H9 (cell line): ENCODE measurements around the gene FADD. TPM values are rescaled to one million over a fixed set of nuclear protein-coding genes. Genes with fewer than 3 reads are reported as not detected.

Experiments
- DNase-seq: peaks from one replicate; pipeline ENCODE4 v3.0.0-alpha.2; 2017
- H2AFZ ChIP-seq: one replicate; pipeline ENCODE4 v1.6.1; 2013; ENCODE audit warnings: mild to moderate bottlenecking, low read length, control low read depth, moderate library complexity
- H2AK5ac ChIP-seq: 2 replicates; pipeline ENCODE4 v1.6.1; 2013; ENCODE audit warnings: low read length, control low read depth, mixed read lengths; ENCODE audit not compliant: insufficient read length
- H2BK120ac ChIP-seq: one replicate; pipeline ENCODE4 v1.6.1; 2013; ENCODE audit warnings: low read depth, mild to moderate bottlenecking, low read length, control low read depth, inconsistent platforms; ENCODE audit not compliant: poor library complexity, severe bottlenecking
- H2BK12ac ChIP-seq: 2 replicates; pipeline ENCODE4 v1.6.1; 2013; ENCODE audit warnings: low read length, control low read depth, mixed read lengths, low read depth; ENCODE audit not compliant: insufficient read length
- H2BK15ac ChIP-seq: 2 replicates; pipeline ENCODE4 v1.6.1; 2013; ENCODE audit warnings: low read depth, low read length, control low read depth
- H2BK20ac ChIP-seq: one replicate; pipeline ENCODE4 v1.6.1; 2013; ENCODE audit warnings: low read depth, mild to moderate bottlenecking, low read length, control low read depth, inconsistent platforms; ENCODE audit not compliant: poor library complexity, severe bottlenecking
- H2BK5ac ChIP-seq: 2 replicates; pipeline ENCODE4 v1.6.1; 2013; ENCODE audit warnings: low read length, control low read depth, mixed read lengths; ENCODE audit not compliant: insufficient read length
- H3K14ac ChIP-seq: 2 replicates; pipeline ENCODE4 v1.6.1; 2013; ENCODE audit warnings: low read length, control low read depth; ENCODE audit not compliant: insufficient read depth
- H3K18ac ChIP-seq: 2 replicates; pipeline ENCODE4 v1.6.1; 2013; ENCODE audit warnings: low read depth, mild to moderate bottlenecking, mixed read lengths, low read length, control low read depth; ENCODE audit not compliant: insufficient read length
- H3K23ac ChIP-seq: 2 replicates; pipeline ENCODE4 v1.6.1; 2013; ENCODE audit warnings: low read length, control low read depth, mixed read lengths, low read depth; ENCODE audit not compliant: insufficient read length
- H3K23me2 ChIP-seq: 2 replicates; pipeline ENCODE4 v1.6.1; 2013; ENCODE audit warnings: low read depth, mild to moderate bottlenecking, mixed read lengths, low read length, control low read depth; ENCODE audit not compliant: insufficient read length, poor library complexity, severe bottlenecking
- H3K27ac ChIP-seq: 2 replicates; pipeline ENCODE4 v1.5.1; 2013; ENCODE audit warnings: low read length, control low read depth, mixed read lengths, low read depth; ENCODE audit not compliant: insufficient read length
- H3K27me3 ChIP-seq: 2 replicates; pipeline ENCODE4 v1.6.1; 2013; ENCODE audit warnings: low read length, control low read depth, inconsistent platforms; ENCODE audit not compliant: insufficient read depth
- H3K4ac ChIP-seq: 2 replicates; pipeline ENCODE4 v1.6.1; 2013; ENCODE audit warnings: low read depth, mild to moderate bottlenecking, control low read depth, inconsistent platforms, low read length, moderate library complexity
- H3K4me1 ChIP-seq: 2 replicates; pipeline ENCODE4 v1.6.1; 2013; ENCODE audit warnings: low read length, control low read depth, inconsistent platforms; ENCODE audit not compliant: insufficient read depth
- H3K4me2 ChIP-seq: 2 replicates; pipeline ENCODE4 v1.6.1; 2013; ENCODE audit warnings: low read length, control low read depth, mixed read lengths; ENCODE audit not compliant: insufficient read length, insufficient read depth
- H3K56ac ChIP-seq: 2 replicates; pipeline ENCODE4 v1.6.1; 2013; ENCODE audit warnings: low read depth, mild to moderate bottlenecking, mixed read lengths, low read length, control low read depth; ENCODE audit not compliant: insufficient read length
- H3K79me1 ChIP-seq: 2 replicates; pipeline ENCODE4 v1.6.1; 2013; ENCODE audit warnings: low read depth, mild to moderate bottlenecking, moderate library complexity, low read length, control low read depth, inconsistent platforms; ENCODE audit not compliant: insufficient read depth, poor library complexity, severe bottlenecking
- H3K79me2 ChIP-seq: 2 replicates; pipeline ENCODE4 v1.6.1; 2013; ENCODE audit warnings: low read length, control low read depth, inconsistent platforms; ENCODE audit not compliant: insufficient read depth
- H3K9ac ChIP-seq: 2 replicates; pipeline ENCODE4 v1.6.1; 2013; ENCODE audit warnings: low read length, control low read depth, mixed read lengths; ENCODE audit not compliant: insufficient read length; ENCODE audit errors: extremely low read depth
- H3K9me3 ChIP-seq: one replicate; pipeline ENCODE4 v1.6.1; 2013; ENCODE audit warnings: low read depth, low read length, inconsistent platforms; ENCODE audit not compliant: control insufficient read depth
- H3T11ph ChIP-seq: one replicate; pipeline ENCODE4 v1.6.1; 2013; ENCODE audit warnings: mild to moderate bottlenecking, low read length, control low read depth, inconsistent platforms
- H4K20me1 ChIP-seq: one replicate; pipeline ENCODE4 v1.6.1; 2013; ENCODE audit not compliant: control insufficient read depth, insufficient read length, insufficient read depth
- H4K5ac ChIP-seq: 2 replicates; pipeline ENCODE4 v1.6.1; 2013; ENCODE audit warnings: low read depth, mild to moderate bottlenecking, mixed read lengths, low read length, control low read depth; ENCODE audit not compliant: insufficient read length
- H4K8ac ChIP-seq: replicated peaks from 2 replicates; pipeline ENCODE4 v1.6.1; 2013; ENCODE audit warnings: low read length, control low read depth, mixed read lengths, low read depth; ENCODE audit not compliant: insufficient read length
- H4K91ac ChIP-seq: 2 replicates; pipeline ENCODE4 v1.6.1; 2013; ENCODE audit warnings: low read depth, mild to moderate bottlenecking, moderate library complexity, mixed read lengths, low read length, control low read depth; ENCODE audit not compliant: insufficient read length
- H3K27ac Mint-ChIP-seq, 3 experiments: 2 replicates in 2 of 3; 3 replicates in 1 of 3; pipeline ENCODE4 v1.8.0; 2020 to 2021; ENCODE audit warnings: mixed read lengths in 3 of 3, mild to moderate bottlenecking in 1 of 3, moderate library complexity in 1 of 3
- H3K27me3 Mint-ChIP-seq: 2 replicates; pipeline ENCODE4 v1.8.0; 2021; ENCODE audit warnings: low read depth, mild to moderate bottlenecking, moderate library complexity, mixed read lengths
- H3K36me3 Mint-ChIP-seq, 3 experiments: 2 replicates in 2 of 3; 3 replicates in 1 of 3; pipeline ENCODE4 v1.8.0; 2020 to 2021; ENCODE audit warnings: low read depth in 3 of 3, mixed read lengths in 3 of 3; ENCODE audit not compliant: insufficient read depth in 1 of 3
- H3K4me1 Mint-ChIP-seq, 2 experiments: 2 replicates each; pipeline ENCODE4 v1.8.0; 2020; ENCODE audit warnings: mixed read lengths in 2 of 2
- H3K4me3 Mint-ChIP-seq, 2 experiments: 2 replicates in 1 of 2; 3 replicates in 1 of 2; pipeline ENCODE4 v1.8.0; 2020 to 2021; ENCODE audit warnings: mild to moderate bottlenecking in 2 of 2, mixed read lengths in 2 of 2, moderate library complexity in 1 of 2
- H3K9me3 Mint-ChIP-seq, 2 experiments: 2 replicates in 1 of 2; 3 replicates in 1 of 2; pipeline ENCODE4 v1.8.0; 2020; ENCODE audit warnings: mild to moderate bottlenecking in 2 of 2, mixed read lengths in 2 of 2, moderate library complexity in 1 of 2
- CTCF ChIP-seq: fragments of 200-600 bp; sonication (generic); conservative IDR thresholded peaks from 3 replicates; pipeline ENCODE4 v1.8.0; 2021; ENCODE audit warnings: antibody characterized with exemption, mild to moderate bottlenecking
- WGBS: extraction: QIAGEN DNeasy Blood & Tissue Kit; methylation state at CpG from one replicate; pipeline ENCODE4 v1.1.7; 2013; ENCODE audit warnings: missing lambda C conversion rate, low lambda C conversion rate, mixed read lengths; ENCODE audit not compliant: insufficient read length; ENCODE audit errors: extremely low coverage; 5-methylcytosine and 5-hydroxymethylcytosine counted together
- total RNA-seq: library from RNA; stranded (reverse); gene quantifications from 2 replicates; pipeline ENCODE4 v1.2.1, GENCODE V29; 2021

The FADD gene
- total RNA-seq, 1 experiment from 2014 or later = 51.1 TPM

DNA sequence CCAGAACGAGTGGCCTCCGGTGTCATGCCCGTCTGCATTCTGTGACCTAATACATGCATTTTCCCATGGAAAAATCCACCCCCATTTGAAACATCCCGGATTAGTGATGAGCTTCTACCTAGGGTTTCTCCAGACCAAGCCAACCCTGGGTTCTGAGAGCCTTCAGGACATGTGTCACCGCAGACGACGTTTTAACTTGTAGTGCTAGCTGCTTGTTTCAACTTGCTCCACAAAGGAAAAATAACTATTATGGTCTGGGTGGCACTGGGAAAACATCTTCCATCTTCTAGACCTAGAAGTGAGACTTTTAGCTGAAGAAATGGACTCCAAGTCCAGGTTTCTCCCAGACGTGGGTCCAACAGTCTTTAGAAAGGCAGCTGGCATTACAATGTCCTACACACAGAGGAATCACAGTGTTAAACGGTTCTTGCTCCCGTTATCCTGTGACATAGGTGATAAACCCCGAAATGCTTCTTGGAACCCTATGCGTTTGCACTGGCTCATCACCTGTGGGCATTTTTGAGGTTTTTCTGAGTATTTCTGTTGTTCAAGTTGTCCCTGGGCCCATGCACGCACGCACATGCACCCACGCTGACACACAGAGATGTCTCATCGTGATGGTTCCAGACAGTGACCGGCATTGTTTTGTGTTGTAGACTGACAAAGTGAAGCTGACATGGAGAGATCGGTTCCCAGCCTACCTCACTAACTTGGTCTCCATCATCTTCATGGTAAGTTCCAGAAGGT is 46.6 kb upstream of the FADD start:
- Histone ChIP-seq H3T11ph (no peak overlapping the region), H4K8ac (no peak overlapping the region), H2AFZ (no peak overlapping the region), H2BK20ac (no peak overlapping the region), H4K20me1 (no peaks in the 10 kb centered on the region), H3K4me1 (no peaks in the 10 kb centered on the region), H3K56ac (no peak overlapping the region), H3K27ac (no peak overlapping the region), H4K91ac (no peak overlapping the region), H3K4ac (no peak overlapping the region), H3K23ac (peak overlapping the region; percentile 55), H3K27me3 (no peaks in the 10 kb centered on the region), H3K18ac (no peak overlapping the region), H3K23me2 (no peaks in the 10 kb centered on the region), H2BK5ac (no peak overlapping the region), H3K9me3 (no peaks in the 10 kb centered on the region), H3K4me2 (no peak overlapping the region), H3K79me1 (no peaks in the 10 kb centered on the region), H3K79me2 (no peaks in the 10 kb centered on the region), H2BK12ac (no peak overlapping the region), H2BK120ac (no peak overlapping the region), H4K5ac (no peak overlapping the region), H3K14ac (no peak overlapping the region), H3K9ac (no peak overlapping the region), H2AK5ac (no peak overlapping the region), H2BK15ac (no peak overlapping the region)
- Mint-ChIP-seq H3K4me3 (no peak overlapping the region), H3K27ac (no peak overlapping the region), H3K36me3 (no peaks in the 10 kb centered on the region), H3K9me3 (no peaks in the 10 kb centered on the region), H3K27me3 (peaks cover 8% of the 10 kb centered on the region), H3K4me1 (peaks cover 0 to 16% of the 10 kb centered on the region in 2 experiments; a peak in 3 of 4 replicates)
- WGBS = no CpG with 5 or more reads among the region's 18 CpGs
- no peak for TF ChIP-seq CTCF
- no peak for DNase-seq
